GM10248 (cell line): ENCODE results near the gene MIPEP.
A peak's percentile ranks its signal among the peaks of the same experiment; 100 is the strongest.

ENCODE experiments used
- CTCF ChIA-PET: fragments of 300-600 bp; sonication (Branson Sonifier 250); formaldehyde crosslinking; extraction: SDS; loops from one replicate; lab custom pipeline; 2021; ENCODE audit warnings: antibody characterized with exemption; lab: Yijun Ruan, JAX
- POLR2A ChIA-PET: fragments of 350-650 bp; sonication (Branson Sonifier 250); formaldehyde crosslinking; extraction: SDS; loops from one replicate; lab custom pipeline; 2020; ENCODE audit warnings: antibody characterized with exemption; lab: Yijun Ruan, JAX
- DNase-seq: peaks from one replicate; pipeline ENCODE4 v3.0.0; 2012; ENCODE audit errors: extremely low spot score
- CTCF ChIP-seq: IDR thresholded peaks from 2 replicates; pipeline ENCODE4 v1.5.1; 2012; ENCODE audit warnings: mild to moderate bottlenecking, low read depth; ENCODE audit errors: extremely low read depth, missing control alignments, control extremely low read depth

Gene MIPEP

DNA sequence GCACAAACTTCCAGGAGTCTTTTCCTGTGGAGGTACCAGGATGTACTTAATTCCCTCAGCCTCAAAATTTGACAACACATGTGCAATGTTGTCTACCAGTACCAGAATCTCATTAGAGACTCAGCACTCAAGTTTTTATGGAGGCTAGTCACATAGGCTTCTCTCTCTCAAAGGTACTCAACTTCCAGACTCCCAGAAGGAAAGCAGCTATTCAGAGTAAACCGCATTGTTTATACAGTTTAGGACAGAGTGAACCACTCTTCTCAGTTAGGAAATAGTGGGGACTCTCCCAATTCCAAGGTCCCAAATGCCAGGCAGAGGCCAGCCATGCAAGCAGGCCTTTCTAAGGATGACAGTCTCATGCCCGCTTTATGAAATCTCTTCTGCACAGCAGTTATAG, 16.6 kb upstream of the MIPEP start:
- ChIA-PET POLR2A (no interaction called here), CTCF (interaction anchor here (1.2 kb wide), 1 partner anchor 16 kb away, joined by 4 read pairs; no protein-coding TSS in a partner anchor)
- DNase-seq = no peak
- TF ChIP-seq CTCF = no peak

GRCh38 chr13:23903906-23904280, 14.7 kb upstream of the MIPEP start:
- DNase-seq = no peak
- POLR2A ChIA-PET = no interaction called here
- TF ChIP-seq CTCF = no peak
- CTCF ChIA-PET = interaction anchor here (1.0 to 2.1 kb wide), 2 partner anchors 14 to 15 kb away, joined by 4 to 6 read pairs; partner anchors contain the start of gene MIPEP

- POLR2A ChIA-PET = no interaction called here
- no peak for TF ChIP-seq CTCF
- CTCF ChIA-PET = interaction anchor here (2.1 kb wide), 1 partner anchor 13 kb away, joined by 6 read pairs; the partner anchor contains the start of gene MIPEP
- DNase-seq = no peak
Measured at GRCh38 chr13:23902975-23903905, 14.0 kb upstream of the MIPEP start.

GRCh38 chr13:23901365-23901764, 12.2 kb upstream of the MIPEP start:
- TF ChIP-seq CTCF = no peak
- ChIA-PET CTCF (interaction anchor here (1.0 to 1.7 kb wide), 3 partner anchors 11 to 434 kb away, joined by 3 to 4 read pairs (median 3); no protein-coding TSS in a partner anchor), POLR2A (no interaction called here)
- no peak for DNase-seq

DNA sequence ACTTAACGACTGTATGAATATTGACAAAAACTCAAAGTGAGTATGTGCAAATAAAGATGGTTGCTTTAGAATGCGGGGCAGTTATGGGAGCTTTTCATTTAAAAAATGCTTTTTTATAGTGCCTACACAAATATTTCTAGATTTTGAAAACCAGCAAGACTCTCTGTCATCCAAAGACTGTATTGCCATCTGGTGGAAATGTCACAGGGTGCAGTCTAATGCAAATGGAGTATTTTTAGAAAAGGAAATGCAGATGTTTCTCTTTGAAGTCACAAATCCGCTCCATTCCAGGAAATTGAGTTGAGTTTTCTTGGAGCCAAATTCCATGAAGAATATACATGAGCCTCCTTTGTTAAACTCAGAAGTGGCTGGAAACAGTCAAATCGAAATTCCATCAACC, 10.4 kb upstream of the MIPEP start:
- CTCF ChIA-PET = interaction anchor here (1.1 to 2.1 kb wide), 8 partner anchors 9 to 432 kb away, joined by 3 to 7 read pairs (median 4); partner anchors contain the start of gene MIPEP
- POLR2A ChIA-PET = no interaction called here

More for the DNA sequence above, 10.4 kb upstream of the MIPEP start:
- DNase-seq = no peak
- peak; percentile 62 for TF ChIP-seq CTCF
